Natural killer cell (primary cell): Measurements from ENCODE around the gene HIBADH. TPM values are rescaled to one million over a fixed set of nuclear protein-coding genes. Genes with fewer than 3 reads are reported as not detected.

ENCODE experiments used
- ATAC-seq, 3 donors: fragments of 150-1000 bp in 2 of 3; fragments of 200-7000 bp in 1 of 3; cut with Tn5 transposase; 1 replicate in 1 of 3; 2 replicates in 2 of 3; pipeline ENCODE4 v1.10.0; 2021; ENCODE audit warnings: mild to moderate bottlenecking in 2 of 3, moderate library complexity in 2 of 3
- DNase-seq, 2 donors: peaks; one replicate each; pipeline versions ENCODE4 v3.0.0 to v3.0.0-alpha.2; 2013 to 2021; ENCODE audit warnings: mixed read lengths in 1 of 2
- H3K27ac ChIP-seq: one replicate; pipeline ENCODE4 v1.5.1; 2013; ENCODE audit warnings: mild to moderate bottlenecking, low read length
- H3K27me3 ChIP-seq: one replicate; pipeline ENCODE4 v1.6.1; 2013; ENCODE audit warnings: low read length; ENCODE audit not compliant: control insufficient read depth, insufficient read depth
- H3K36me3 ChIP-seq: one replicate; pipeline ENCODE4 v1.6.1; 2013; ENCODE audit warnings: low read length; ENCODE audit not compliant: control insufficient read depth, insufficient read depth
- H3K4me1 ChIP-seq: one replicate; pipeline ENCODE4 v1.6.1; 2013; ENCODE audit warnings: low read length; ENCODE audit not compliant: control insufficient read depth, insufficient read depth
- H3K4me3 ChIP-seq: one replicate; pipeline ENCODE4 v1.5.1; 2013; ENCODE audit warnings: low read length
- H3K9me3 ChIP-seq: one replicate; pipeline ENCODE4 v1.6.1; 2013; ENCODE audit warnings: low read length; ENCODE audit not compliant: control insufficient read depth, insufficient read depth
- H3K27ac Mint-ChIP-seq, 2 donors: one replicate each; pipeline ENCODE4 v1.8.0; 2022; ENCODE audit warnings: mild to moderate bottlenecking in 2 of 2, mixed read lengths in 2 of 2, moderate library complexity in 1 of 2
- H3K27me3 Mint-ChIP-seq, 2 donors: one replicate each; pipeline ENCODE4 v1.8.0; 2022; ENCODE audit warnings: low read depth in 2 of 2, mixed read lengths in 2 of 2
- H3K36me3 Mint-ChIP-seq: one replicate; pipeline ENCODE4 v1.8.0; 2022; ENCODE audit warnings: mixed read lengths
- H3K4me1 Mint-ChIP-seq, 2 donors: one replicate each; pipeline ENCODE4 v1.8.0; 2022; ENCODE audit warnings: mixed read lengths in 2 of 2
- H3K4me3 Mint-ChIP-seq: one replicate; pipeline ENCODE4 v1.8.0; 2022; ENCODE audit warnings: mild to moderate bottlenecking, moderate library complexity, mixed read lengths
- H3K9me3 Mint-ChIP-seq, 2 donors: one replicate each; pipeline ENCODE4 v1.8.0; 2022; ENCODE audit warnings: mixed read lengths in 2 of 2
- CTCF ChIP-seq: fragments of 200-600 bp; IDR thresholded peaks from one replicate; pipeline ENCODE4 v1.8.0; 2022; ENCODE audit warnings: antibody characterized with exemption
- WGBS: methylation state at CpG from one replicate; pipeline ENCODE4 v1.1.7; 2013; ENCODE audit warnings: missing lambda C conversion rate; ENCODE audit not compliant: insufficient coverage; 5-methylcytosine and 5-hydroxymethylcytosine counted together
- intact Hi-C: fragments of 100-400 bp; cut with micrococcal nuclease; formaldehyde crosslinking; loops from one replicate; pipeline ENCODE4 v1.14.2; 2022
- total RNA-seq, 4 donors: library from RNA; stranded (reverse); fragments of 120-200 nt in 1 of 4; gene quantifications; one replicate each; pipeline versions ENCODE4 v1.2.3 to v1.2.4, GENCODE V29; 2013 to 2022

The HIBADH gene
- total RNA-seq, 3 donors from 2014 or later (not counting 1 experiment from before 2014, with no cell fraction given) = 8.0 to 9.9 (median 8.1) TPM

GRCh38 chr7:27608776-27609495 lies 53.7 kb downstream of the HIBADH start:
- Histone ChIP-seq H3K27me3 (no peaks in the 10 kb centered on the region), H3K36me3 (no peaks in the 10 kb centered on the region), H3K4me1 (no peaks in the 10 kb centered on the region), H3K27ac (no peak overlapping the region), H3K4me3 (no peak overlapping the region), H3K9me3 (no peaks in the 10 kb centered on the region)
- WGBS = no CpG with 5 or more reads among the region's 1 CpG
- Mint-ChIP-seq H3K27me3 (no peaks in the 10 kb centered on the region), H3K36me3 (no peaks in the 10 kb centered on the region), H3K27ac (no peak overlapping the region), H3K9me3 (no peaks in the 10 kb centered on the region), H3K4me1 (peaks cover 0 to 4% of the 10 kb centered on the region in 2 donors), H3K4me3 (no peak overlapping the region)
- no peak for TF ChIP-seq CTCF
- intact Hi-C loops = no loop called here
- ATAC-seq (no peak), DNase-seq (no peak)

- H3K36me3 ChIP-seq = no peaks in the 10 kb centered on the region
- H3K36me3 Mint-ChIP-seq = no peaks in the 10 kb centered on the region
- intact Hi-C loops = no loop called here
- H3K9me3 Mint-ChIP-seq = no peaks in the 10 kb centered on the region
- H3K4me3 ChIP-seq = no peak overlapping the region
- no peak overlapping the region for H3K27ac ChIP-seq
- H3K4me1 Mint-ChIP-seq = peaks cover 0 to 4% of the 10 kb centered on the region in 2 donors
- no peaks in the 10 kb centered on the region for H3K27me3 ChIP-seq
- no peaks in the 10 kb centered on the region for H3K9me3 ChIP-seq
- no peak for ATAC-seq
- no peak overlapping the region for H3K4me3 Mint-ChIP-seq
- H3K27me3 Mint-ChIP-seq = no peaks in the 10 kb centered on the region
- no peak overlapping the region for H3K27ac Mint-ChIP-seq
- WGBS = over 99% methylated on average over 10 of the region's 11 CpGs
- H3K4me1 ChIP-seq = no peaks in the 10 kb centered on the region
- no peak for DNase-seq
- no peak for TF ChIP-seq CTCF
Measured at GRCh38 chr7:27607210-27607606, 55.5 kb downstream of the HIBADH start.

- Mint-ChIP-seq H3K36me3 (no peaks in the 10 kb centered on the region), H3K4me1 (peaks cover 0 to 4% of the 10 kb centered on the region in 2 donors), H3K4me3 (no peak overlapping the region), H3K27ac (no peak overlapping the region), H3K27me3 (no peaks in the 10 kb centered on the region), H3K9me3 (no peaks in the 10 kb centered on the region)
- intact Hi-C loops = no loop called here
- TF ChIP-seq CTCF = no peak
- Histone ChIP-seq H3K27ac (no peak overlapping the region), H3K36me3 (no peaks in the 10 kb centered on the region), H3K4me1 (no peaks in the 10 kb centered on the region), H3K9me3 (no peaks in the 10 kb centered on the region), H3K27me3 (no peaks in the 10 kb centered on the region), H3K4me3 (no peak overlapping the region)
- ATAC-seq = no peak
- no peak for DNase-seq
- WGBS = 95% methylated on average over 2 of the region's 4 CpGs
Measured at GRCh38 chr7:27606270-27607209, 56.1 kb downstream of the HIBADH start.
